Muscle of back (tissue), 11 donors: ENCODE measurements around the gene C19orf38. TPM values are rescaled to one million over a fixed set of nuclear protein-coding genes. Genes with fewer than 3 reads are reported as not detected.
A peak's percentile ranks its signal among the peaks of the same experiment; 100 is the strongest.
"Not testable (repeated sequence)": the region's sequence is repeated elsewhere in the genome, so short reads cannot be mapped to it uniquely, and the experiment has no call there.

Source experiments
- DNase-seq, 3 donors: peaks; one replicate each; pipeline versions ENCODE4 v3.0.0 to v3.0.0-alpha.2; 2013
- polyA plus RNA-seq, 10 donors: library from polyadenylated mRNA; unstranded; fragments of 120-200 nt; gene quantifications; one replicate each; pipeline ENCODE4 v1.2.1, GENCODE V29; 2013; ENCODE audit not compliant: insufficient read length in 10 of 10

C19orf38 gene
- polyA plus RNA-seq, 10 donors = 1.6 to 4.7 (median 2.6) TPM

DNA sequence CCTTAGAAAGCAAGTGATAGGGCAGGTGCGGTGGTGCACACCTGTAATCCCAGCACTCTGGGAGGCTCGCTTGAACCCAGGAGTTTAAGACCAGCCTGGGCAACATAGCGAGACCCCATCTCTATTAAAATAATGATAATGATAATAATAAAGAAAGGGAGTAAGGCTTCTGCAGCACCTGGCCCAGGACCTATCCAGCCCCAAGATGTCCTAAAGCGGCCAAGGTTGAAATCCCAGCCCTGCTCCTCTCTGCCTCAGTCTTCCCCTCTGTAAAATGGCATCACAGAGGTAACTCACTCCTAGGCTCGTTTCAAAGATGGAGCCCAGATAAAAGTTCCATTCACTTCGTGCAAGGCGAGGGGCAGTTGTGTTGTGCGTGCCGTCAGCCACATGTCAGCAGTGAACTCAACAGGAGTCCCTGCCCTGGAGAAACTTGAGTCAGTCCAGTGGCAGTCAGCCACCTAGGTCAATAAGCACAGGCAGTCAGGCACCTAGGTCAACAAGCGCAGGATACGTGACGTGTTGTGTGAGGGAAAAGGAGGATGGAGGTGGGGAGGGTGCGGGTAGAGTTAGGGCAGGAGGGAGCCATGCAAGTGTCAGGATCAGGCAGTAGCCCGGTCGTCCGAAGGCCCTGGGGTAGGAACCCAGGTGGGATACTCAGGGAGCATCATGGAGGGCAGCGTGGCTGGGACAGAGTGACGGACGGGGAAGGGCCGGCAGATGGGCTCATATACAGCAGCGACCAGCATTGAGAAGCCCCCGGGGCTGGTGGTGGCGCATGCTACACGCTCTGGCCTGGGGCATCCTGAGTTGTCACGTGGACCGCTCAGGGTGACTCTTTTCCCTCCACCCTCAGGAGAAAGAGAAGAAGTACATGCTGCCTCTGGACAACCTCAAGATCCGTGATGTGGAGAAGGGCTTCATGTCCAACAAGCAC is 28.8 kb upstream of the C19orf38 start:
- DNase-seq = no peak

DNA sequence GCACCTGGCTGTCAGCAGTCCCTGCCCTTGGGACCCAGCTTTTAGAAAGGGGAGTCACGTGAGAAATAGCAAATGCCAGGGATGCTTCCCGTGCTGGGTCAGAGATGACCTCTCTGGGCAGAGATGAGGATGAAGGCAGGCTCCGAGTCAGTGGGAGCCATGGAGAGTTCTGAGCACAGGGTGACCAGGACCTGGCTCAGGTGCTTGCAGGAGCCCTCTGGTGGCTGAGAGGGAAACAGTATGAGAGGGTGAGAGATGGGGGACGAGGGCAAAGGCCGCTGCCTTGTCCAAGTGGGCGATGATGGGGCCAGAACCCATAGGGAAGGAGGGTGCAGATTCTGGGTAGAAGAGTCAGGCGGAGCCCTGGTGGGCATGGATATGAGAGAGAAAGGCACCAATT is 28.0 kb upstream of the C19orf38 start:
- no peak for DNase-seq

DNA sequence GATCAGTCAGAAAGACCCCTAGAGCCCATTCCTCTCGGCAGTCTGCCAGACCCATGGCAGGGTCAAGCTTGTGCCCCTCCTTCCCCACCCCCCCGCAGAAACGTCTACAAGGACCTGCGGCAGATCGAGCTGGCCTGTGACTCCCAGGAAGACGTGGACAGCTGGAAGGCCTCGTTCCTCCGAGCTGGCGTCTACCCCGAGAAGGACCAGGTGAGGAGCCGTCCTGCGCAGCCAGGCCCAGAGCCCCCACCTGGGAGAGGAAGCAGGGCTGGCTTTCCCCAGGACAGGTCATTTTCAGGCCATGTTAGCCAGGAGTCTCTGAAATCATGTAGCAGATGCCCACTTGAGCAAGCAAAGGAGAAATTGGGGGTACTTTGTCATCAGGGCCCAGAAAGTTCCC is 24.5 kb upstream of the C19orf38 start:
- no peak for DNase-seq

DNA sequence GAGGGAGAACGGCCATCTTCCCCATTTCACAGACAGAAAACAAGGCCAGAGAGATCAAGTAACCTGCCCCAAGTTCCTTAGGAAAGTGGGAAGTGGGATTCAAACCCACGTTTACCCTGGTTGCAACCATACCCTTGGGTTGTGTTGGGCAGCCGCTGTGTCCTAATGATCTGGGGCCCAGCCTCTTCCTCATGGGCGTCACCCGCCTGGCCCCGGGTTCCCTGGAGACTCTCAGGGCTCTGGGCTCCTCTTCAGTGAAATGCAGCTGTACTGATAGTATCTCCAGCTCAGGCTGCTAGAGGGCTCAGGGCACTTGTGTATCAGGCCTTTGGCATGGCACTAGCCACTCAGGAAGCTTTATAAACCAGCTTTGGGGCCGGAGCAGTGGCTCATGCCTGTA is 22.0 kb upstream of the C19orf38 start:
- DNase-seq = no peak

DNA sequence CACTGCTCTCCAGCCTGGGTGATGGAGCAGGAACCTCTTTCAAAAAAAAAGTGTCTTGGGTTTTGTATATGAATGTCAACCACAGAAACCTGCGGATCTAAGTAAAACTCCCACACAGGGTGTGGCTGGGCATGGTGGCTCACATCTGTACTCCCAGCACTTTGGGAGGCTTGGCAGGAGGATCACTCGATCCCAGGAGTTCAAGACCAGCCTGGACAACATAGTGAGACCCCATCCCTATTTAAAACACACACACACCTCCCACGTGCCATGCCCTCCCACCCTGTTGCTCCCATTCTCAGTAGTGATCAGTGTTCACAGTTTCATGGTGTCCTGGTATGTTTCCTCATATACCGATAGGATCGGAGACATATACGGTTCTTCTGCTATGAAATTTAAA is 21.4 kb upstream of the C19orf38 start:
- no peak for DNase-seq

DNA sequence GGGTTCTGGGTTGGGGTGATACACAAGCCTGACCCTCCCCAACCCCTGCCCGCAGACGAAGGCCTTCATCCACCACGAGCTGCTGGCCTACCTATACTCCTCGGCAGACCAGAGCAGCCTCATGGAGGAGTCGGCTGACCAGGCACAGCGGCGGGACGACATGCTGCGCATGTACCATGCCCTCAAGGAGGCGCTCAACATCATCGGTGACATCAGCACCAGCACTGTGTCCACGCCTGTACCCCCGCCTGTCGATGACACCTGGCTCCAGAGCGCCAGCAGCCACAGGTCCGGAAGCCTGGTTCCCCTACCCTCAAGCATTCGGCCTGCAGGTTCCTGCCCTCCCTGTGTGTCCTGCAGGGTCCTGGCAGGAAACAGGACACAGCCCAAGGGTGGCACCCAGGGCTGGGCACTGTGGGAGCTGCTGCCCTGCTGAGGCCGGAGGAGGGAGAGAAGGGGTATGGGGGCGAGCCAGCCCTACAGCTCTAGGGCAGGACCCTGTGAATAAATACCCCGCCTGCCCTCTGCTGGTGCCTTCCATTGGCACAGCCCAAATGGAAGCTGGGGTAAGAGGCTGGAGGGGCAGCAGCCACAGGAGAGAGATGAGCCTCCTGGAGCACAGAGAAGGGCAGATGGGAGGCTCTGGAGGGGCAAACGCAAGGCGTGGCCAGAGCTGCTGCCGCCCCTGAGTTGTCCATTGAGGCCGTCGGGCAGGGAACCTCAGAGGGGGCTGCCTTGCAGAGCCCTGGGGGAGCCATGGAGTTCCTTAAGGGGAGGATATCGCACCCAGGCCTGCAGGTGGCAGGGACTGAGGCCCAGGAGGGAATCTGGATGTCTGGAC is 19.0 kb upstream of the C19orf38 start:
- no peak for DNase-seq

DNA sequence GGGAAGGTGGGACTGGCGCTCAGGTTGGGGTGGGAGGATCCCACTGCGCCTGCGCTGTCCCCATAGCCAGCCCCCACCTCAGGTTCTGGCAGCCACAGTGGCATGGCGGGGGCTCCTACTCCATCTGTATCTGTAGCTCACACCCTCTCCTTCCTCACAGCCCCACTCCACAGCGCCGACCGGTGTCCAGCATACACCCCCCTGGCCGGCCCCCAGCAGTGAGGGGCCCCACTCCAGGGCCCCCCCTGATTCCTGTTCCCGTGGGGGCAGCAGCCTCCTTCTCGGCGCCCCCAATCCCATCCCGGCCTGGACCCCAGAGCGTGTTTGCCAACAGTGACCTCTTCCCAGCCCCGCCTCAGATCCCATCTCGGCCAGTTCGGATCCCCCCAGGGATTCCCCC is 18.2 kb upstream of the C19orf38 start:
- DNase-seq = no peak

DNA sequence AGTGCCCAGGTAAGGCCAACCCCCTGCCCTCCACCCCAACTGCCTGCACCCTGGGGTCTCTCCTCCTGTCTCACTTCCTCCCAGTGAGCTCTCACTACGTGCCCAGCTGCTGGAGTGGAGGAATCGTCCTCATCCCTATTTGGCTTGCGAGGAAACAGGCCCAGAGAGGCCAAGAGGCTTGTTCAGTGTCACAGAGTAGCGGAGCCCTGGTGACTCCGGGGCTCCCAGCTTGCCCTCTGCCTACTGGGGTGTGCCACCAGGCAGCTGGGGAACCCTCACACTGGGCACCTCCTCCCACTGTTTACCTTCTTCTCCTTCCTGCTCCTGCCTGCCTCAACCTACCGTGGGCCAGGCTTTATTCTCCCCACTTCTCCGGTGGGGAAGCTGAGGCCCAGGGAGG is 17.8 kb upstream of the C19orf38 start:
- no peak for DNase-seq

DNA sequence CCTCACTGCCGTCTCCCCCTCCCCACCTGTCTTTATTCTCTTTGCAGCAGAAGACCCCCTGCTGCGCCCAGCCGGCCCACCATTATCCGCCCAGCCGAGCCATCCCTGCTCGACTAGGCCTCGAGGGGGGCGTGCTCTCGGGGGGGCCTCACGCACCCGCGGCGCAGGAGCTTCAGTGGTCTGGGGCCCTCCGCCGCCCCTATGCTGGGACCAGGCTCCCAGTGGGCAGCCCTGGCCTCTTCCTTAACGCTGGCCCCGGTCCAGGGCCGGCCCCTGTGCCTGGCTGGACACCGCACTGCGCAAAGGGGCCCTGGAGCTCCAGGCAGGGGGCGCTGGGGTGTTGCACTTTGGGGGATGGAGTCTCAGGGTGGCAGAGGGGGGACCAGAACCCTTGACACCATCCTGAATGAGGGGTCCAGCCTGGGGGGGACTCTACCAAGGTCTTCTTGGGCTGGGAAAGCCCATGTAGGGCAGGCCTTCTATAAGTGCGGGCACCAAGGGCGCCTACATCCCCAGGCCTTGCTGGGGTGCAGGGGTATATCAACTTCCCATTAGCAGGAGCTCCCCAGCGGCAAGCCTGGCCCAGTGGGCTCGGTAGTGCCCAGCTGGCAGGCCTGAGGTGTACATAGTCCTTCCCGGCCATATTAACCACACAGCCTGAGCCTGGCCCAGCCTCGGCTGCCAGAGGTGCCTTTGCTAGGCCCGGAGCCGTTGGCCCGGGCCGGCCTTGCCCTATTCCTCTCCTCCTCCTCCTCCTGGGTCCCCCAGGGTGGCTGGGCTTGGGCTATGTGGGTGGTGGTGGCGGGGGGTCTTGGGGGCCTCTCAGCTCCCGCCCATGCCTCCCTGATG is 17.1 kb upstream of the C19orf38 start:
- no peak for DNase-seq

DNA sequence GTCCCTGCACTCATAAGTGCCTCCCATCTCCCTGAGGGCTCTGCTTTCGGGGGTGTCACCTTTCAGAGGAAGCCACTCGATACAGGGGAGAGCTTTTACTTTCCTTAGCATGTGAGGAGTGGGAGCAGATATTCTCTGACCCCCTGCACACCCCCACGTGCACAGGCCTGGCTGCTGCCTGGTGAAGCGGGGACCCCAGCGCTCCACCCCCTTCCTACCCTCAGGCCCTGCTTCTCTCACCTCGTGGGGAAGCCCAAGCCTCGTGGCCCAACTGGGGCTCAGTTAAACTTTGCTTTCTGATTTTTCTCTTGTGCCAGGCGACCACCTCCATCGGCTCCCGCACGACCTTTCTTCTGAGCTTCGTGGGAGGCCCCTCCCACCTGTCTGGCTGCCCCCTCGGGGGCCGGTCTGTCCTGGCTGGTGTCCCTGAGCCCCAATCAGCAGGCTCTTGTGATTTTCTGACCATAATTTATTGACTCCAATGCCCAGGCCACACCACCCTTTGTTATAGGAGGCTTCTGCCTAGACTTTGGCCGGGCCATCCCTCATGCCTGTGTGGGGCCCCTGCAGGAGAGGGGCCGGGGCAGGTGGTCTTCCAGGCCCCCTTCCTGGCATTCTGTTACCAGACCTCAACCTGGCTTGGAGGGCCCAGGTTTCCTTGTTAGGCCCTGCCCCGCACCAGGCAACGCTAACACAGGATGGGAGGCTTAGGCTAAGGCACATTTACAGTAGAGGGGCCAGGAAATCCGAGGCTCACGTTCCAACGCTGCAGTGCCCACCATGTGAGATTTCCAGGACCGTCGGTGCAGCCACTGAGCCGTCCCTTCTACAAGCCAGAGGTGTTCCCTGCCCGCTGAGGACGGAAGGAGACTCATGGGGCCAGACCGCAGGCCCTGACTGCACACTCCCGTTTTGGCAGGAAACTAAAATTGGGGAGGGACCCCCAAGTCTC is 16.0 kb upstream of the C19orf38 start:
- no peak for DNase-seq

DNA sequence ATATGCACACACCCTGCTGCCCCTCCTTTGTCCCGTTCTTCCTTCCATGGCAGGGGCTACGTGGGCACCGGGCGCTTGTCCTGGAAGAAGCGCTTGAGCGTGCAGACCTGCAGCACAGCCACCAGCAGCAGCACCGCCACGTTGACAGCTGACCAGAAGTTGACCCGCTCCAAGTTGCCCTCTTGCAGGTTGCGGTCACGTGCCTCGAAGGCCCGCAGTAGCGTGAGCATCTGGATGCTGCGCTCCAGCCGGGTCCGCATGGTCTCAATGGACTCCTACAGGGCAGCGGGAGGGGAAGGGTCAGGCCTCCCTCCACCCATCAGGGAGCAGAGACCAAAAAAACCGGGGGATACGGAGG is 15.3 kb upstream of the C19orf38 start:
- DNase-seq = no peak

DNA sequence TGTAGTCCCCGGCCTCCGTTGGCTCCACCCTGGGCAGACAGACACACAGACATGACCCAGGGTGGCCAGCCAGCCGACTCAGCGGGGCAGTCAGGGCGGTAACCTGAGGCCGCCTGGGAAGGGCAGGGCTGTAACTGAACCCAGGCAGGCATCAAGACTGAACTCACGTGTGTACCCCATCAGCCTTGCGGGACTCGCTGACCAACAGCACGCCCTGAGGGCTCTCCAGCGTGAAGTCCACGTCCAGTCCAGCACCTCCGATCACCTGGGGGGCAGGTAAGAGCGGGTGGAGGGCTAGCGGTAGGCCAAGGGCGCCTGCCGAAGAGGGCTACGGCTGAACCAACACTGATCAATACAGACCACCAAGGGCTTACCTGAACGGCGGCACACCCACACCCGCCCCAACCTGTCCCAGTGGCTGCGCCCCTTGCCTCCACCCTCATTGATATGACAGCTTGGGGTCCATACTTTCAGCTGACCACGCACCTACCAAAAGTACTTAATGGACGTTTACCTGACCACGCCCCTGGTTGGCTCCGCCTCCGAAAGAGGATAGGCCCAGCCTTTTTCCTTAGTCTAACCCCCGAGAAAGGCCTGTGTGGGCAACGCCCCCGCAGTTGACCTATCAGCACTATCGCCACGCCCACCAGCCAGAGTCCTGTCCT is 13.0 kb upstream of the C19orf38 start:
- DNase-seq = peak in 1 of 3 donors; percentile 51

DNA sequence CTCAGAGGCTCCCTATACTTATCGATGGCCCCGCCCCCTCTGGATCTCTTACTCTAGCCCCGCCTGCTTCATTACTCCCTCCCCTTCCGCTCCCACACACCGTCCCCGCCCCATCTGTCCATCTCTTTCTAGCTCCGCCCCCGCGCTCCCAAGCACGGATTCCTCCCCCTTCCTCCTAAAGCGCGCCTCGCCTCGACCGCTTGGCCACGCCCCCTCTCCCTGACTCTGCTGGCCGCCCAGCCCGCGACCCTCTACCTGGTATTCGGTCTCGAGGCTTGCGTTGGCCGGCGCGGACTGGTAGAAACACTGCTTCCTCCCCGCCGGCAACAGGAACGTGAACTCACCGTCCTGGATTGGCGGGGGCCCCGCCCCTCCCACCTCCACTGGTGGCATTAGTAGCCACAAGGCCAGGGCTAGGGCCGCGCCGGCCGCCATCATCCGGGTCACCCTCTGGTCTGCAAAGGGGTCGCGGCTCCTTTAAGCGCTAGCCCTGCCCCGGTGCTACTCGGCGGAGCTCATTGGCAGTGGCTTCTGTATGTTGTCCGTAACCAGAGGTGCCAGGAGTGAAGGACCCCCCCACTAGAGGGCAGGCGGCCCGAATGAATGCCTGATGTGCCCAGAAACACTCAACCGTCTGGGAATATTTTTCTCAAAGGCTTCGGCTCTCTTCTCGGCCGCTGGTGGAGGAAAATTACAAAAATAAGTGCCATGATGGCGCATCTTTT is 12.3 kb upstream of the C19orf38 start, which contains the start of gene TMED1:
TSS of gene TMED1 (minus strand) at position 459 of the 725 bp plus-strand sequence. CDS start at position 438, 21 bp downstream.
- DNase-seq = peak; percentile 98 to 99 (median 98)

DNA sequence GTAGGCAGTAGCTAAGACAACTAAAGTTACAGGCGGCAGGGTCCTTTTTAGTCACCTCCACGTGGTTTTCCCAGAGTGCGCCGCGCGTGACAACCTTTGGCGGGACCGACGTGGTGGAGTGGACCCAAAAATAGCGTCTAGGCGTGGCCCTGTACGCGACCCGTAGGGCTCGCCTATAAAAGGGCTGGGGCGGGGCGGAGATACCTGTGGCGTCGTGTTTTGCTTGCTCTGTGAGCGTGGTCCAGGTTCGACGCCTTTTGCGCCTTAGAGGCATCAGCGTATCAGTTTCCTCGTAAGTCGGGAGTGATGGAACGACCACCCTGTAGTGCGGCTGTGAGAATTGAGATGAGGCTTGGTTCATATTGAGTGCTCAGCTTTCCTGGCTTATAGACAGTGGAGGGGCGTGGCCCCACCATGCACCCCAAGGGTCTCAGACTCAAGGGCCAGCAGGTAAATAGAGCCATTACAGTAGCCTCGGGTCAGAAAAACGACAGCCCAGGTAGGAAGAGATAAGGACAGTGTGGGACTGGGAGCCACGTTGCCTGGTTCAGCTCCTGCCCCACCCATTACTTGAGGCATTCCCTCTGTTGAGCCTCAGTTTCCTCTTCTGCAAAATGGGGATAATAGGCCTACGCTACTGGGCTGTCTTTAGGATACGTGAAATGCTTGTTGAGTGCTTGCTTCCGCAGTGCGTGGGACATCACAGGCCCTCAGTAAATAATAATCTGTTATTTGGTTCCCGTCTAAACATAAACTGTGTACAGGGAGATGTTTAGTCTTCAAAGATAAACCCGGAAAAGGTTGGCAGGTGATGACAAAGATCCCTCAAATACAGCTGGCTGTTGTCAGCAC is 11.5 kb upstream of the C19orf38 start:
- no peak for DNase-seq

DNA sequence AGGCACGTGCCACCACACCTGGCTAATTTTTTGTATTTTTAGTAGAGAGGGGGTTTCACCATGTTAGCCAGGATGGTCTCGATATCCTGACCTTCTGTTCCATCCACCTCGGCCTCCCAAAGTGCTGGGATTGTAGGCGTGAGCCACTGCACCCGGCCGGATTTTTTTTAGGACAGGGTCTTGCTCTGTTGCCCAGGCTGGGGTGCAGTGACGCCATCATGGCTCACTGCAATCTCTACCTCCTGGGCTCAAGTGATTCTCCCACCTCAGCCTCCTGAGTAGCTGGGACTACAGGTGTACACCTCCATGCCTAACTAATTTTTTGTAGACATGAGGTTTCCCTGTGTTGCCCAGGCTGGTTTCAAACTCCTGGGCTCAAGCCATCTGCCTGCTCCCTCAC is 10.6 kb upstream of the C19orf38 start:
- DNase-seq = not testable (repeated sequence)

DNA sequence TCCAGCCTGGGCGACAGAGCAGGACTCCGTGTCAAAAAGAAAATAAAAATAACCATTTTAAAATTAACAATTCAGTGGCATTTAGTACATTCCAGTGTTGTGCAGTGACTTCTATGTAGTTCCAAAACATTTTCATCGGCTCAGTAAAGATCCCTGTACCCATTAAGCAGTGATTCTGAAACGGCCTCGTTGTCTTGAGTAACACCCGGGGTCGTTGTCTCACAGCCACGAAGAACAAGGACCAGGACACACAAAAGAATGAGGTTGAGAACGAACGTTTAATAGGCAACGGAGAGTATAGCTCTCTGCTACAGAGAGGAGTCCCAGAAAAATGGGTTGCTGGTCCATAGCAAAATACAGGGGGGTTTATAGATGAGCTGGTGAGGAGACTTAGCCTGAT is 9.8 kb upstream of the C19orf38 start:
- DNase-seq = no peak

DNA sequence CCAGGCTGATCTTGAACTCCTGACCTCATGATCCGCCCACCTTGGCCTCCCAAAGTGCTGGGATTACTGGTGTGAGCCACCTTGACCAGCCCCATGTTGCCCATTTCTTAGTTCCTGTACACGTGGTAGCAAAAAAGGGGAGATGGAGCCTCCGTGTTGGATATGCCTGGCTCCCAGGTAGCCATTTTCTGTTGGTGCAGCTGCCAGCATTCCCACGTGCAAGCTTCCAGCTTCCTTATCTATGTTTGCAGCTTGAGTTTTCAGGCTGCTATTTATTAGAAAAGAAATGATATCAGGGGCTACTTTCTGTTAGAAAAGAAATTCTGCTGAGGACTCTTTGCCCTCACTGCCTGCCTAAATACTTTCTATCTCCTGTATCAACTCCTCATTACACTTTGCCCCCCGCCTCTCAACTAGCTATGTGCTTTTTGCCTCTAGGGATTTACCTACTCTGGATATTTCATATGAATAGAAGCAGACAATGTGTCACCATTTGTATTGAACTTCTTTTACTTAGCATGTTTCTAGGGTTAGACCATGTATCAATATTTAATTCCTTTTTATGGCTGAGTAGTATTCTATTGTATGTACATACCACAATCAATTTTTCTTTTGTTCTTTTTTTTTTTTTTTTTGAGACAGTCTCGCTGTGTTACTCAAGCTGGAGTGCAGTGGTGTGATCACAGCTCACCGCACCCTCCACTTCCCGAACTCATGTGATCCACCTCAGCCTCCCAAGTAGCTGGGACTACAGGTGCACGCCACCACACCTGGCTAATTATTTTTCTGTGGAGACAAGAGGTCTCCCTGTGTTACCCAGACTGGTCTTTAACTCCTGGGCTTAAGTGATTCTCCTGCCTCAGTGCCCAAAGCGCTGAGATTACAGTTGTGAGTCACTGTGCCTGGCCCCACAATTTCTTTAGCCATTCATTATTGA is 8.8 kb upstream of the C19orf38 start:
- no peak for DNase-seq
